ENCODE measurements around the gene PNPLA8. TPM values are rescaled to one million over a fixed set of nuclear protein-coding genes. Genes with fewer than 3 reads are reported as not detected.

PNPLA8 gene
- total RNA-seq, 1 experiment from 2014 or later, result 31.3 TPM

DNA sequence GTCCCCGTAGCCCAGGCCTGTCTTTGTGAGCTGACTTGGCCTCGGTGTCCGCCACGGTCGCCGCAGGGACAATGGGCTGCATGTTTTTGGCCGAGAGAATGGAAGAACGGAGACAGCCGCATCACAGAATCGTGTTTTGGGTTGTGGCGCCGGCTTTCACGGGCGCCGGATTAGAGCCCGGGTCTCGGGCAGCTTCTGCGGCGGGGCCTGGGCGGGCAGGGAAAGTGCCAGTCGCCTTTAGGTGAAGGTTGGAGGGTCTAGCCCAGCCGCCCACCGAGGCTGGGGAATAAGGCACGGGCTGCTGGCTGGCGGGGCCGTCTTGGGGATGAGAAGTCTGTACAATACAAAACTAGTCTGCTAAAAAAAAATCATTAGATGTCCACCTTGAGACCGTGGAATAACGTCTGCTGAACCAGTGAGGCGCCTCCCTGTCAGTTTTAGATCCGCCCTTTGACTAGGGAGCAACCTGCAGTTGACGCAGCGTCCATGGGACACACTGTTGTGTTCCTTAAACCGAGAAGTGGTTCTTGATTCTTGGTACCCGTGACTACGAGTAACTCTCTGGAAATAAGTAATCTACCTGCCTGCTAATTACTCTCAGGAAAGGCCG lies 44.3 kb upstream of the PNPLA8 start:
- intact Hi-C loops (cut with micrococcal nuclease; ENCODE audit: unreplicated experiment), result loop anchor here (5.0 kb wide), 1 partner anchor 42 kb away; no protein-coding TSS in a partner anchor
- POLR2A ChIA-PET (ENCODE audit: unreplicated experiment), result interaction anchor here (0.6 to 1.5 kb wide), 6 partner anchors 12 to 587 kb away, joined by 3 to 13 read pairs (median 7); partner anchors contain the start of gene PNPLA8

DNA sequence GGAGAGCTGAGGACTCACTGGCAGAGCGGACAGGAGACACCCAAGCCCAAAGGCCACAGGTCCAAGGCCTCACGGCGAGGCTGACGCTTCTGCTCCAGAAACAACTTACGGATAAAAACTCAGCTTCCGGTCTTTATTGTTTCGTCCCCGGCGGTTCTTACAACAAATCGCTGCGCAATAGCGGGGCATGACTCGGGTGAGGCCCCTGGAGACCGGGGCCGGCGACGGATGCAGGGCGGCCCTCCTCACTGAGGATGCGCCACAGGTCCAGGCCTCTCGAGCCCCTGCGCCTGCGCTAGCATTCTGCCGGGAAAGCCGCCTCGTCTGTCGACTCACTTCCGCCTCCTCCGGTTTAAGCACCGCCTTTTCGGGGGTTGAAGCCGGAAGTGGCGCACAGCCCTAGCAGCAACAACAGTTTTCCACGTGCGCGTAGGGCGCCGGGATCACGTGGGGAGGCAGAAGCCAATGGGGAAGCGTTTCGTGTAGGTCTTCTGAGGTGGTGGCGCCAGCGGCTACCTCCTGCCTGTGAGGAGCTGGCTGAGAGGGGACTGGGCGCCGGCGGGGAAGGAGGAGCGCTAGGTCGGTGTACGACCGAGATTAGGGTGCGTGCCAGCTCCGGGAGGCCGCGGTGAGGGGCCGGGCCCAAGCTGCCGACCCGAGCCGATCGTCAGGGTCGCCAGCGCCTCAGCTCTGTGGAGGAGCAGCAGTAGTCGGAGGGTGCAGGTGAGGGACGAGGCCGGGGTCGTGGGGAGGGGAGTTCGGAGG lies 43.6 kb upstream of the PNPLA8 start, which contains the start of the genes DNAJB9 and THAP5:
Gene DNAJB9 (plus strand): TSS at position 494 of the 765 bp plus-strand sequence. CDS start 1,853 bp downstream, outside the sequence.
Gene THAP5 (minus strand): TSS at position 326 of the 765 bp plus-strand sequence. CDS start 137 bp downstream, at position 189.
- H3K27ac ChIP-seq, result peak within 1 kb of the TSS; percentile 85
- no peaks in the 10 kb centered on the region for H3K9me3 ChIP-seq (ENCODE audit: insufficient read depth, low read depth)
- peak within 1 kb of the TSS; percentile 81 for H3K4me3 ChIP-seq
- H3K4me1 ChIP-seq (replicated peaks; ENCODE audit: insufficient read depth), result peaks cover 28% of the 10 kb centered on the region
- H3K27me3 ChIP-seq (ENCODE audit: insufficient read depth, low read depth), result no peaks in the 10 kb centered on the region
- ChIA-PET POLR2A (ENCODE audit: unreplicated experiment) (interaction anchor here (0.6 to 1.5 kb wide), 6 partner anchors 12 to 587 kb away, joined by 3 to 13 read pairs (median 7); partner anchors contain the start of gene PNPLA8), CTCF (interaction anchor here (1.0 kb wide), 1 partner anchor 39 kb away, joined by 3 read pairs; no protein-coding TSS in a partner anchor)
- H3K79me2 ChIP-seq (ENCODE audit: low read depth), result peaks cover 77% of the 10 kb centered on the region
- H3K36me3 ChIP-seq (ENCODE audit: low read depth), result peaks cover 44% of the 10 kb centered on the region
- TF ChIP-seq EZH2 (IDR thresholded peaks at IDR 0.05; ENCODE audit: low read depth), result no peak
- TF ChIP-seq, protein P1, sequence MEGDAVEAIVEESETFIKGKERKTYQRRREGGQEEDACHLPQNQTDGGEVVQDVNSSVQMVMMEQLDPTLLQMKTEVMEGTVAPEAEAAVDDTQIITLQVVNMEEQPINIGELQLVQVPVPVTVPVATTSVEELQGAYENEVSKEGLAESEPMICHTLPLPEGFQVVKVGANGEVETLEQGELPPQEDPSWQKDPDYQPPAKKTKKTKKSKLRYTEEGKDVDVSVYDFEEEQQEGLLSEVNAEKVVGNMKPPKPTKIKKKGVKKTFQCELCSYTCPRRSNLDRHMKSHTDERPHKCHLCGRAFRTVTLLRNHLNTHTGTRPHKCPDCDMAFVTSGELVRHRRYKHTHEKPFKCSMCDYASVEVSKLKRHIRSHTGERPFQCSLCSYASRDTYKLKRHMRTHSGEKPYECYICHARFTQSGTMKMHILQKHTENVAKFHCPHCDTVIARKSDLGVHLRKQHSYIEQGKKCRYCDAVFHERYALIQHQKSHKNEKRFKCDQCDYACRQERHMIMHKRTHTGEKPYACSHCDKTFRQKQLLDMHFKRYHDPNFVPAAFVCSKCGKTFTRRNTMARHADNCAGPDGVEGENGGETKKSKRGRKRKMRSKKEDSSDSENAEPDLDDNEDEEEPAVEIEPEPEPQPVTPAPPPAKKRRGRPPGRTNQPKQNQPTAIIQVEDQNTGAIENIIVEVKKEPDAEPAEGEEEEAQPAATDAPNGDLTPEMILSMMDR (conservative IDR thresholded peaks at IDR 0.05), result no peak
- H3K9me2 ChIP-seq (ENCODE audit: insufficient read depth), result no peaks in the 10 kb centered on the region
- no TSS peak for BruUV-seq (replicated peaks)
- DNase-seq, result peak; percentile 98 to 99
- peak within 1 kb of the TSS; percentile 90 for H3K4me2 ChIP-seq
- peaks cover 15% of the 10 kb centered on the region; the same call in 1 of the 2 replicates for H3F3A ChIP-seq (ENCODE audit: insufficient read depth, low read depth)
- H2AFZ ChIP-seq, result peak within 1 kb of the TSS; percentile 86
- intact Hi-C loops (cut with micrococcal nuclease; ENCODE audit: unreplicated experiment), result loop anchor here (1.0 to 5.0 kb wide), 2 partner anchors 43 kb away; partner anchors contain the start of gene PNPLA8
- peaks cover 25% of the 10 kb centered on the region for H4K20me1 ChIP-seq (ENCODE audit: insufficient read depth)

More for the DNA sequence above, 44.3 kb upstream of the PNPLA8 start:
- Histone ChIP-seq H3K36me3 (ENCODE audit: low read depth) (peaks cover 44% of the 10 kb centered on the region), H3K79me2 (ENCODE audit: low read depth) (peaks cover 77% of the 10 kb centered on the region), H4K20me1 (ENCODE audit: insufficient read depth) (peaks cover 25% of the 10 kb centered on the region), H2AFZ (peak overlapping the region; percentile 59), H3K27me3 (ENCODE audit: insufficient read depth, low read depth) (no peaks in the 10 kb centered on the region), H3K27ac (peak overlapping the region; percentile 85), H3K4me1 (replicated peaks; ENCODE audit: insufficient read depth) (peaks cover 28% of the 10 kb centered on the region), H3K4me3 (peak overlapping the region; percentile 81), H3K9me3 (ENCODE audit: insufficient read depth, low read depth) (no peaks in the 10 kb centered on the region), H3K4me2 (peak overlapping the region; percentile 83), H3K9me2 (ENCODE audit: insufficient read depth) (no peaks in the 10 kb centered on the region), H3F3A (ENCODE audit: insufficient read depth, low read depth) (peaks cover 15% of the 10 kb centered on the region; the same call in 1 of the 2 replicates)
- no peak for TF ChIP-seq EZH2 (IDR thresholded peaks at IDR 0.05; ENCODE audit: low read depth)
- TF ChIP-seq, protein P1 (conservative IDR thresholded peaks at IDR 0.05), result no peak
- BruUV-seq (replicated peaks), result no TSS peak
- CTCF ChIA-PET, result no interaction called here
- peak; percentile 48 to 60 for DNase-seq

DNA sequence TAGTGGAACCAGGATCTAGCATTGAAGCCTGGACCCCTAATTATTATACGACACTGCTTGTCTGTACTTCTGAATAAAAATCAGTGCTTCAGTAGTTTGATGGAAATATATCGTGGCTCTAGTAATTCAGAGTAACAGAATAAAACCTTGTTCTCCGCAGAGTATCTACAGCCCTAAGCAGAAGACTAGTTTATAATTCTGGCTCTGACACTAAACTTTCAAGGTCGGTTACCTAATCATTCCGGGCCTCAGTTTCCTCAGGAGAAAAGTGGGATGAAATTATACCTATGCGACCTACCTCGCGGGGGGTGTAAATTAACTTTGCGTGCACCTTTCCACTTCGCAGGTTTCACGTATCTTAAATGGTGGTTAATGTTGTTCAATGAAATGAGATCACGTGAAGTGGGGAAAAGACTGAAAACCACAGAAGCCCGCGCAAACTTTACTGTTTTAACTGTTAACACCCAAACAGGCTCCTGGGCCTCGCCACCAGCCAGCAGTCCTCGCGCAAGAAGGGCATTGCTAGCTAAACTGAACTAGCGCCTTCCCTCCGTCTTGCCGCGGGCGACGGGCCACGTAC lies 43.0 kb upstream of the PNPLA8 start:
- peak overlapping the region; percentile 90 for H3K4me2 ChIP-seq
- H4K20me1 ChIP-seq (ENCODE audit: insufficient read depth), result peaks cover 20% of the 10 kb centered on the region
- H3F3A ChIP-seq (ENCODE audit: insufficient read depth, low read depth), result peaks cover 15% of the 10 kb centered on the region; the same call in 1 of the 2 replicates
- H3K4me1 ChIP-seq (replicated peaks; ENCODE audit: insufficient read depth), result peaks cover 28% of the 10 kb centered on the region
- no peaks in the 10 kb centered on the region for H3K9me3 ChIP-seq (ENCODE audit: insufficient read depth, low read depth)
- H3K27ac ChIP-seq, result peak overlapping the region; percentile 85
- H3K4me3 ChIP-seq, result peak overlapping the region; percentile 81
- TSS peak; percentile 80 for BruUV-seq (replicated peaks)
- H3K79me2 ChIP-seq (ENCODE audit: low read depth), result peaks cover 77% of the 10 kb centered on the region
- ChIA-PET POLR2A (ENCODE audit: unreplicated experiment) (interaction anchor here (1.5 kb wide), 1 partner anchor 41 kb away, joined by 13 read pairs; no protein-coding TSS in a partner anchor), CTCF (interaction anchor here (1.0 kb wide), 1 partner anchor 38 kb away, joined by 3 read pairs; no protein-coding TSS in a partner anchor)
- no peaks in the 10 kb centered on the region for H3K9me2 ChIP-seq (ENCODE audit: insufficient read depth)
- peak overlapping the region; percentile 86 for H2AFZ ChIP-seq
- H3K27me3 ChIP-seq (ENCODE audit: insufficient read depth, low read depth), result no peaks in the 10 kb centered on the region
- peaks cover 41% of the 10 kb centered on the region for H3K36me3 ChIP-seq (ENCODE audit: low read depth)
- TF ChIP-seq EZH2 (IDR thresholded peaks at IDR 0.05; ENCODE audit: low read depth), result no peak
- TF ChIP-seq, protein P1 (conservative IDR thresholded peaks at IDR 0.05), result no peak
- intact Hi-C loops (cut with micrococcal nuclease; ENCODE audit: unreplicated experiment), result loop anchor here (1.0 kb wide), 1 partner anchor 43 kb away; the partner anchor contains the start of gene PNPLA8
- no peak for DNase-seq
